ENCODE results near the gene APBA3.

Gene APBA3

DNA sequence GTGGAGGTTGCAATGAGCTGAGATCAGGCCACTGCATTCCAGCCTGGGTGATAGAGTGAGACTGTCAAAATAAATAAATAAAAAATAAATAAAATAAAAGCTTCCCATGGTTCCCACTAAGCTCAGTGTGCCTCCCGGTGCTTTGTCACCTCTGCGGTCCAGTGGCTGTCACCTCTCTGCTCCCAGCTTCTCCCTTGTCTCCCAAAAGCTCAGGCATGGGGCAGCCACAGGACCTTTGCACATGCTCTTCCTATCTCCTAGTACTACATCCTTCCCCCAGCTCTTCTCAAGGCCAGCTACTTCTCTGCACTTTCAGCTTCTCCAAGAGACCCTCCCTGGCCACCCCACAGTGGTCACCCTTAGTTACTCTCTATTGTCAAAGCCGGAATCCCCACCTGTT lies 32.3 kb upstream of the APBA3 start:
- Histone ChIP-seq H3K27ac (ENCODE audit: low read depth, low read length) (no peak overlapping the region), H3K23ac (ENCODE audit: low read length) (no peak overlapping the region), H2AK5ac (ENCODE audit: low read length) (no peak overlapping the region), H3K56ac (ENCODE audit: low read length) (no peak overlapping the region), H4K5ac (ENCODE audit: low read length) (no peak overlapping the region), H4K8ac (ENCODE audit: low read depth, low read length) (no peak overlapping the region), H3K18ac (ENCODE audit: low read length) (no peak overlapping the region), H2BK15ac (replicated peaks; ENCODE audit: low read depth) (no peak overlapping the region), H2BK120ac (ENCODE audit: low read depth, low read length) (no peak overlapping the region), H3K36me3 (ENCODE audit: control insufficient read depth, insufficient read depth, low read length) (no peaks in the 10 kb centered on the region), H3K27me3 (ENCODE audit: insufficient read depth, low read length, poor library complexity) (no peaks in the 10 kb centered on the region), H3K4me3 (ENCODE audit: low read length) (no peak overlapping the region), H3K4me1 (ENCODE audit: control insufficient read depth, low read depth, low read length) (no peaks in the 10 kb centered on the region), H2BK5ac (ENCODE audit: low read length) (no peak overlapping the region), H3K79me1 (ENCODE audit: low read length) (no peaks in the 10 kb centered on the region), H3K4ac (ENCODE audit: low read depth, low read length) (no peak overlapping the region), H3K9ac (ENCODE audit: low read length) (no peak overlapping the region), H3K79me2 (ENCODE audit: control insufficient read depth, insufficient read depth, low read length) (no peaks in the 10 kb centered on the region), H3K4me2 (ENCODE audit: low read length) (no peak overlapping the region)
- WGBS (ENCODE audit: extremely low coverage, insufficient coverage, low lambda C conversion rate), result no CpG with 5 or more reads among the region's 3 CpGs
- DNase-seq, result no peak

DNA sequence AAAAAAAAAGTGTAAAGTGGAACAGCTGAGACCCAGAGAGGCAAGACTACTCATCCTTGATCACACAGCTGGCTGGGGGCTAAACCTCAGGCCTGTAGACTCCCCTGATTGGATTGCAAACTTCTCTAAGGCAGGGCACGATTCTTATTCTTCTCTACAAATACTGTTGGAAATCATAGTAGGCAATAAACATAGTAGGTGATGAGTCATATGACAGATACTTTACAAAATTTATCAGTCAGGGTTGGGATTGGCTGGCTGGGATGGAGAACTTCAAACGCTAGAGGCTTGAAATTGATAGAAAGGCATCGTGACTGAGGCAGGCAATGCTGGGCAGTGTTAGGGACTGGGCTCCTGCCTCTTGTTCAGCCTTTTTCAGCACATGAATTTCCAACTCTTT lies 30.6 kb upstream of the APBA3 start:
- no peak overlapping the region for H4K5ac ChIP-seq (ENCODE audit: low read length)
- no peak overlapping the region for H3K27ac ChIP-seq (ENCODE audit: low read depth, low read length)
- no peak overlapping the region for H3K4me2 ChIP-seq (ENCODE audit: low read length)
- no peak overlapping the region for H2BK5ac ChIP-seq (ENCODE audit: low read length)
- H3K4me1 ChIP-seq (ENCODE audit: control insufficient read depth, low read depth, low read length), result no peaks in the 10 kb centered on the region
- H3K4me3 ChIP-seq (ENCODE audit: low read length), result no peak overlapping the region
- no peak overlapping the region for H3K56ac ChIP-seq (ENCODE audit: low read length)
- H3K79me2 ChIP-seq (ENCODE audit: control insufficient read depth, insufficient read depth, low read length), result no peaks in the 10 kb centered on the region
- no peak overlapping the region for H2BK120ac ChIP-seq (ENCODE audit: low read depth, low read length)
- no peak overlapping the region for H3K9ac ChIP-seq (ENCODE audit: low read length)
- no peaks in the 10 kb centered on the region for H3K36me3 ChIP-seq (ENCODE audit: control insufficient read depth, insufficient read depth, low read length)
- no peak overlapping the region for H2AK5ac ChIP-seq (ENCODE audit: low read length)
- H3K23ac ChIP-seq (ENCODE audit: low read length), result no peak overlapping the region
- H4K8ac ChIP-seq (ENCODE audit: low read depth, low read length), result no peak overlapping the region
- no peaks in the 10 kb centered on the region for H3K79me1 ChIP-seq (ENCODE audit: low read length)
- H2BK15ac ChIP-seq (replicated peaks; ENCODE audit: low read depth), result no peak overlapping the region
- no CpG with 5 or more reads among the region's 3 CpGs for WGBS (ENCODE audit: extremely low coverage, insufficient coverage, low lambda C conversion rate)
- H3K18ac ChIP-seq (ENCODE audit: low read length), result no peak overlapping the region
- DNase-seq, result no peak
- no peaks in the 10 kb centered on the region for H3K27me3 ChIP-seq (ENCODE audit: insufficient read depth, low read length, poor library complexity)
- no peak overlapping the region for H3K4ac ChIP-seq (ENCODE audit: low read depth, low read length)

DNA sequence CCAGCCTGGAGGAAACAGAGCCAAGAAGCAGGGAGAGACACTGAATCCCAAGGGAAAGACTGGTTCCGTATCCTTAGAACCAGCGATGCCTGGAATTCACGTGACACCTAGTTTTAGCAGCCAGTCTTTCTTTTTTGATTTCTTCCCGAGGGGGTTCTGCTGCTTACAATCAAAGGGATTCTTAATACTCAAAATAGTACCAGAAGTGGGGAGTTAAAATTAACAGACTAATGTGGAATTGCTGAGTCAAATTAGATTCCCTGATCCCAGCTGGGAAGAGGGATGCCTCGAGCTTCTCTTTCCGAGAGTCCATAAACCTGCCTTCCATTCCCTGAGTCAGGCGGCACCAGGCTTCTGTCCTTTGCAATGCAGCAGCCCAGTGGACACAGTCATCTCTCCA lies 29.4 kb upstream of the APBA3 start:
- no peak overlapping the region for H4K8ac ChIP-seq (ENCODE audit: low read depth, low read length)
- WGBS (ENCODE audit: extremely low coverage, insufficient coverage, low lambda C conversion rate), result no CpG with 5 or more reads among the region's 7 CpGs

DNA sequence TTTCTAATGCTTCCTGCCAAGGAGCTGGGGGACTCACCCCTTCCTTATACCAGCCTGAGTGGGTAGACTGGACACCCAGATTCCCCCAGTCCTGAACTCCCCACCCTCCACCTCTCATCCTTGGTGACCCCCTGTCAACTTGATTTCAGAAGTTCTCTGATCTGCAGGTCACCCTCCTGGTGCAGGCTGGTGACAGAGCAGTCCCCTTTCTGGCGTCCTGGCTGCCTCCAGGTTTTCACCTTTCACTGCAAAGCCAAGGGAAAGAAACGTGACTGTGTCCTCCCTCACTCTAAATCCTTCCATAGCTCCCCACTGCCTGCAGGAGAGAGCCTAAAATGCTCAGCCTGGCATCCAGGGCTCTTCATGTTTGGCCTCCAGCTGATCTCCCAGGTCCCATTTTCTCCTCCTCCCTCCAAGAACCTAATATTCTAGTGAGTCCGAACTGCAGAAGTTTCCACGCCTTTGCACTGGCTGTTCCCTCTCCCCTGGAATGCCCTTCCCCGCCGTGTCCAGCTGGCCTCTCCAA lies 28.8 kb upstream of the APBA3 start:
- H3K4ac ChIP-seq (ENCODE audit: low read depth, low read length), result no peak overlapping the region
- H2AK5ac ChIP-seq (ENCODE audit: low read length), result no peak overlapping the region
- no peaks in the 10 kb centered on the region for H3K79me2 ChIP-seq (ENCODE audit: control insufficient read depth, insufficient read depth, low read length)
- no peaks in the 10 kb centered on the region for H3K4me1 ChIP-seq (ENCODE audit: control insufficient read depth, low read depth, low read length)
- no peak overlapping the region for H2BK5ac ChIP-seq (ENCODE audit: low read length)
- H4K8ac ChIP-seq (ENCODE audit: low read depth, low read length), result no peak overlapping the region
- DNase-seq, result no peak
- no peak overlapping the region for H3K27ac ChIP-seq (ENCODE audit: low read depth, low read length)
- H2BK120ac ChIP-seq (ENCODE audit: low read depth, low read length), result no peak overlapping the region
- WGBS (ENCODE audit: extremely low coverage, insufficient coverage, low lambda C conversion rate), result no CpG with 5 or more reads among the region's 6 CpGs
- H3K18ac ChIP-seq (ENCODE audit: low read length), result no peak overlapping the region
- H3K4me3 ChIP-seq (ENCODE audit: low read length), result no peak overlapping the region
- H2BK15ac ChIP-seq (replicated peaks; ENCODE audit: low read depth), result no peak overlapping the region
- no peak overlapping the region for H4K5ac ChIP-seq (ENCODE audit: low read length)
- no peak overlapping the region for H3K23ac ChIP-seq (ENCODE audit: low read length)
- H3K79me1 ChIP-seq (ENCODE audit: low read length), result no peaks in the 10 kb centered on the region
- H3K36me3 ChIP-seq (ENCODE audit: control insufficient read depth, insufficient read depth, low read length), result no peaks in the 10 kb centered on the region
- no peak overlapping the region for H3K4me2 ChIP-seq (ENCODE audit: low read length)
- peaks cover 6% of the 10 kb centered on the region for H3K27me3 ChIP-seq (ENCODE audit: insufficient read depth, low read length, poor library complexity)
- no peak overlapping the region for H3K9ac ChIP-seq (ENCODE audit: low read length)
- no peak overlapping the region for H3K56ac ChIP-seq (ENCODE audit: low read length)

More for the DNA sequence above, 29.4 kb upstream of the APBA3 start:
- no peak overlapping the region for H3K18ac ChIP-seq (ENCODE audit: low read length)
- H3K27me3 ChIP-seq (ENCODE audit: insufficient read depth, low read length, poor library complexity), result no peaks in the 10 kb centered on the region
- no peak overlapping the region for H2BK5ac ChIP-seq (ENCODE audit: low read length)
- no peaks in the 10 kb centered on the region for H3K36me3 ChIP-seq (ENCODE audit: control insufficient read depth, insufficient read depth, low read length)
- H3K27ac ChIP-seq (ENCODE audit: low read depth, low read length), result no peak overlapping the region
- no peaks in the 10 kb centered on the region for H3K4me1 ChIP-seq (ENCODE audit: control insufficient read depth, low read depth, low read length)
- no peaks in the 10 kb centered on the region for H3K79me1 ChIP-seq (ENCODE audit: low read length)
- DNase-seq, result no peak
- no peak overlapping the region for H3K23ac ChIP-seq (ENCODE audit: low read length)
- H3K56ac ChIP-seq (ENCODE audit: low read length), result no peak overlapping the region
- no peak overlapping the region for H3K4me3 ChIP-seq (ENCODE audit: low read length)
- H3K4me2 ChIP-seq (ENCODE audit: low read length), result no peak overlapping the region
- no peak overlapping the region for H2BK15ac ChIP-seq (replicated peaks; ENCODE audit: low read depth)
- no peak overlapping the region for H2AK5ac ChIP-seq (ENCODE audit: low read length)
- H4K5ac ChIP-seq (ENCODE audit: low read length), result no peak overlapping the region
- no peak overlapping the region for H2BK120ac ChIP-seq (ENCODE audit: low read depth, low read length)
- no peak overlapping the region for H3K4ac ChIP-seq (ENCODE audit: low read depth, low read length)
- H3K9ac ChIP-seq (ENCODE audit: low read length), result no peak overlapping the region
- H3K79me2 ChIP-seq (ENCODE audit: control insufficient read depth, insufficient read depth, low read length), result no peaks in the 10 kb centered on the region

DNA sequence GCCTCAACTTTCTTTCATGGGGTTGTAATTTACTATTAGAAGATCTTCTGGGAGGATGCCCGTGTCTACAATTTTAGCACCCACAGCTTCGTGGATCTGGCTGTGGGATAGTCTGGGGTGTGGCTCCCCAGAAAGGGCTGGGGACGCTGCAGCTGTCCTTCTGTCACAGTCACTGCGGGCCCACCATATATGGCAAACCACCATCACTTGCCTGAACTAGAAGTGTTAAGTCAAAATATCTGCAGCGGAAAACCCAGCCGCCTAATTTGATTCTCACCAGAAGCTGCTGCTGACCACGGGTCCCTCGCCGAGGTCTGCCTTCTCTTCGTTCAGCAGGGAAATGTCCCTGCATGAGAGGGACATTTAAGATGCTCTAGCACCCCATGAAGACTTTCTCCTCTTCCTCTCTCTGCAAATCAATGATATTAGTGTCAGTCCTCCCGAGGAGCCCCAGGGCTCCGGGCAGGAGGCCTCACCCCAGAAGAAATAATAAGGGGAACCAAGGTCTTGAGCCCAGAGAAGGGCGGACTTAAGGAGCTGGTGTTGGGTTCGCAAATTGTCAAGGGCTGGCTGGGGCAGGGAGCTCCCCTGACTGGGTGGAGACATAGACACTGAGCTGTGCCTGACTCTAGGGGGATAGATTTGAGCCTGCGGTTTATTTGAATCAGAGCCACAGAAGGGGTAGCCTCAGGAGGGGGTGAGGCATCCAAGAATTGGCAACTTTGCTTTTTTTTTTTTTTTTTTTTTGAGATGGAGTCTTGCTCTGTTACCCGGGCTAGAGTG lies 27.7 kb upstream of the APBA3 start:
- WGBS (ENCODE audit: extremely low coverage, insufficient coverage, low lambda C conversion rate), result no CpG with 5 or more reads among the region's 16 CpGs
- no peaks in the 10 kb centered on the region for H3K79me2 ChIP-seq (ENCODE audit: control insufficient read depth, insufficient read depth, low read length)
- H4K8ac ChIP-seq (ENCODE audit: low read depth, low read length), result no peak overlapping the region
- no peak overlapping the region for H2BK5ac ChIP-seq (ENCODE audit: low read length)
- H3K4me2 ChIP-seq (ENCODE audit: low read length), result no peak overlapping the region
- peaks cover 13% of the 10 kb centered on the region for H3K27me3 ChIP-seq (ENCODE audit: insufficient read depth, low read length, poor library complexity)
- no peak overlapping the region for H4K5ac ChIP-seq (ENCODE audit: low read length)
- no peak overlapping the region for H2AK5ac ChIP-seq (ENCODE audit: low read length)
- no peak overlapping the region for H3K27ac ChIP-seq (ENCODE audit: low read depth, low read length)
- H3K18ac ChIP-seq (ENCODE audit: low read length), result no peak overlapping the region
- H3K4me3 ChIP-seq (ENCODE audit: low read length), result no peak overlapping the region
- H3K56ac ChIP-seq (ENCODE audit: low read length), result no peak overlapping the region
- H2BK120ac ChIP-seq (ENCODE audit: low read depth, low read length), result no peak overlapping the region
- no peak overlapping the region for H3K23ac ChIP-seq (ENCODE audit: low read length)
- DNase-seq, result no peak
- H3K4ac ChIP-seq (ENCODE audit: low read depth, low read length), result no peak overlapping the region
- H3K36me3 ChIP-seq (ENCODE audit: control insufficient read depth, insufficient read depth, low read length), result no peaks in the 10 kb centered on the region
- no peaks in the 10 kb centered on the region for H3K79me1 ChIP-seq (ENCODE audit: low read length)
- H2BK15ac ChIP-seq (replicated peaks; ENCODE audit: low read depth), result no peak overlapping the region
- H3K9ac ChIP-seq (ENCODE audit: low read length), result no peak overlapping the region
- H3K4me1 ChIP-seq (ENCODE audit: control insufficient read depth, low read depth, low read length), result no peaks in the 10 kb centered on the region

All from mesendoderm (in vitro differentiated cells).